K562 (cell line): ENCODE data around the gene PRKD2. TPM values are rescaled to one million over a fixed set of nuclear protein-coding genes. Genes with fewer than 3 reads are reported as not detected.

ENCODE experiments used
- AFF4 ChIP-seq: sonication (generic); formaldehyde crosslinking; IDR thresholded peaks from 2 replicates; pipeline ENCODE4 v1.8.0; 2023; ENCODE audit warnings: mild to moderate bottlenecking, missing genetic modification reagents
- ATF3 ChIP-seq, 2 experiments: fragments of 450-650 bp in 1 of 2; sonication (generic) in 1 of 2; formaldehyde crosslinking in 1 of 2; IDR thresholded peaks in 1 of 2; conservative IDR thresholded peaks in 1 of 2; 2 replicates each; pipeline versions ENCODE4 v1.6.1 to v1.8.1; 2016 to 2023; ENCODE audit warnings: mild to moderate bottlenecking in 2 of 2, moderate library complexity in 2 of 2, inconsistent platforms in 1 of 2, missing genetic modification reagents in 1 of 2
- BCL6 ChIP-seq: fragments of 250-450 bp; sonication (Bioruptor Pico); IDR thresholded peaks from 2 replicates; pipeline ENCODE4 v1.4.0; 2020
- EZH2 ChIP-seq: IDR thresholded peaks from 2 replicates; pipeline ENCODE4 v1.6.1; 2012; ENCODE audit warnings: low read depth, mild to moderate bottlenecking, inconsistent platforms, low read length, borderline replicate concordance
- HCFC1 ChIP-seq: IDR thresholded peaks from 2 replicates; pipeline ENCODE4 v1.6.1; 2012; ENCODE audit warnings: low read depth, low read length, improper control_type of control experiment
- MAFG ChIP-seq: fragments of 450-650 bp; conservative IDR thresholded peaks from 2 replicates; pipeline ENCODE4 v1.6.1; 2016; ENCODE audit warnings: missing genetic modification characterization, missing compliant biosample characterization
- NFIC ChIP-seq: fragments of 450-650 bp; IDR thresholded peaks from 2 replicates; pipeline ENCODE4 v1.6.1; 2017; ENCODE audit warnings: mild to moderate bottlenecking, inconsistent platforms
- POLR2AphosphoS5 ChIP-seq: IDR thresholded peaks from 2 replicates; pipeline ENCODE4 v1.6.1; 2011; ENCODE audit warnings: mild to moderate bottlenecking, low read depth, low read length, moderate library complexity; ENCODE audit not compliant: control insufficient read depth, insufficient read depth
- PRPF4 ChIP-seq: fragments of 200-400 bp; formaldehyde crosslinking; IDR thresholded peaks from one replicate; pipeline ENCODE4 v1.6.1; 2017; ENCODE audit warnings: low read length, low read depth, mild to moderate bottlenecking; ENCODE audit not compliant: insufficient read depth, poor library complexity, severe bottlenecking
- RB1 ChIP-seq: fragments of 450-650 bp; IDR thresholded peaks from 2 replicates; pipeline ENCODE4 v1.6.1; 2017; ENCODE audit warnings: low read depth, mild to moderate bottlenecking
- SAFB2 ChIP-seq: fragments of 200-400 bp; formaldehyde crosslinking; IDR thresholded peaks from 2 replicates; pipeline ENCODE4 v1.6.1; 2018; ENCODE audit warnings: borderline replicate concordance, low read length, low read depth, moderate library complexity; ENCODE audit not compliant: severe bottlenecking
- SP2 ChIP-seq: IDR thresholded peaks from 2 replicates; pipeline ENCODE4 v1.6.1; 2011; ENCODE audit warnings: mild to moderate bottlenecking, low read depth, low read length, moderate library complexity; ENCODE audit not compliant: poor library complexity, severe bottlenecking; ENCODE audit errors: extremely low read depth
- SRSF3 ChIP-seq: fragments of 200-400 bp; formaldehyde crosslinking; IDR thresholded peaks from 2 replicates; pipeline ENCODE4 v1.6.1; 2016; ENCODE audit warnings: mild to moderate bottlenecking, low read length, moderate library complexity; ENCODE audit not compliant: insufficient read depth
- TARDBP ChIP-seq: fragments of 450-650 bp; IDR thresholded peaks from 2 replicates; pipeline ENCODE4 v1.6.1; 2016
- ZC3H11A ChIP-seq: IDR thresholded peaks from 2 replicates; pipeline ENCODE4 v1.6.1; 2012; ENCODE audit warnings: low read depth, low read length, improper control_type of control experiment
- ZFX ChIP-seq: sonication (generic); formaldehyde crosslinking; IDR thresholded peaks from 2 replicates; pipeline ENCODE4 v1.8.0; 2022; ENCODE audit warnings: mild to moderate bottlenecking, missing genetic modification reagents, moderate library complexity
- ZNF3 ChIP-seq: fragments of 250-450 bp; sonication (Bioruptor Pico); IDR thresholded peaks from 2 replicates; pipeline ENCODE4 v1.5.0; 2021; ENCODE audit warnings: mild to moderate bottlenecking, moderate library complexity
- ZNF609 ChIP-seq: sonication (generic); formaldehyde crosslinking; IDR thresholded peaks from 2 replicates; pipeline ENCODE4 v1.8.1; 2023; ENCODE audit warnings: missing genetic modification reagents, mild to moderate bottlenecking, borderline replicate concordance
- polyA plus RNA-seq, 8 experiments: library from polyadenylated mRNA; depleted of rRNA in 4 of 8; stranded (reverse) in 5 of 8; unstranded in 3 of 8; fragments of >200 nt; fragmentation: Nextera tagmentation in 2 of 8; fragmentation: Illumina TruSeq in 1 of 8; extraction: Ambion mirVana in 2 of 8; extraction: Trizol in 1 of 8; gene quantifications; 2 replicates each; pipeline versions ENCODE4 v1.2.1 to v1.2.3, GENCODE V29; 2011 to 2014; ENCODE audit warnings: inconsistent platforms in 1 of 8, missing spikeins in 1 of 8
- total RNA-seq, 7 experiments: library from RNA; depleted of rRNA in 6 of 7; stranded (reverse); fragments of >200 nt in 6 of 7; fragmentation: Illumina TruSeq in 2 of 7; extraction: Trizol in 2 of 7; gene quantifications; 2 replicates each; pipeline versions ENCODE4 v1.2.1 to v1.2.3, GENCODE V29; 2011 to 2021; ENCODE audit warnings: low replicate concordance in 1 of 7

The PRKD2 gene
- total and polyA plus RNA-seq, 9 of the 15 experiments (the other 6 are each of a cell fraction or from before 2014, with no cell fraction given) = 1.8 to 60.0 (median 15.0) TPM

- no peak for TF ChIP-seq ZNF3
- no peak for TF ChIP-seq POLR2AphosphoS5
- no peak for TF ChIP-seq BCL6 (CRISPR knock-in tag)
- TF ChIP-seq ZFX (CRISPR knock-in tag) = no peak
- TF ChIP-seq PRPF4 = no peak
- TF ChIP-seq NFIC = peak; percentile 64
- peak; percentile 37; the same call in 1 of the 2 replicates for TF ChIP-seq RB1
- no peak for TF ChIP-seq EZH2
- TF ChIP-seq ATF3 (IDR thresholded peaks at IDR 0.05) = no peak
- TF ChIP-seq ATF3 (CRISPR knock-in tag; conservative IDR thresholded peaks at IDR 0.05) = no peak
- no peak for TF ChIP-seq AFF4
- no peak for TF ChIP-seq SAFB2
- TF ChIP-seq ZNF609 (CRISPR knock-in tag) = no peak
- no peak for TF ChIP-seq MAFG (tag)
- TF ChIP-seq TARDBP = no peak
- peak; percentile 47 for TF ChIP-seq SP2
- no peak for TF ChIP-seq ZC3H11A
- TF ChIP-seq HCFC1 = no peak
- TF ChIP-seq SRSF3 = no peak
These were observed 55.7 kb downstream of the PRKD2 start, which contains the start of gene DACT3 (continued) for GRCh38 chr19:46661020-46661731.
